SIG-M5 (cell line): Measurements from ENCODE around the gene ZFYVE19.
A peak's percentile ranks its signal among the peaks of the same experiment; 100 is the strongest.

Experiments used
- DNase-seq: peaks from one replicate; lab custom pipeline; 2025; lab: John Stamatoyannopoulos, UW

ZFYVE19 gene, protein sequence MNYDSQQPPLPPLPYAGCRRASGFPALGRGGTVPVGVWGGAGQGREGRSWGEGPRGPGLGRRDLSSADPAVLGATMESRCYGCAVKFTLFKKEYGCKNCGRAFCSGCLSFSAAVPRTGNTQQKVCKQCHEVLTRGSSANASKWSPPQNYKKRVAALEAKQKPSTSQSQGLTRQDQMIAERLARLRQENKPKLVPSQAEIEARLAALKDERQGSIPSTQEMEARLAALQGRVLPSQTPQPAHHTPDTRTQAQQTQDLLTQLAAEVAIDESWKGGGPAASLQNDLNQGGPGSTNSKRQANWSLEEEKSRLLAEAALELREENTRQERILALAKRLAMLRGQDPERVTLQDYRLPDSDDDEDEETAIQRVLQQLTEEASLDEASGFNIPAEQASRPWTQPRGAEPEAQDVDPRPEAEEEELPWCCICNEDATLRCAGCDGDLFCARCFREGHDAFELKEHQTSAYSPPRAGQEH

DNA sequence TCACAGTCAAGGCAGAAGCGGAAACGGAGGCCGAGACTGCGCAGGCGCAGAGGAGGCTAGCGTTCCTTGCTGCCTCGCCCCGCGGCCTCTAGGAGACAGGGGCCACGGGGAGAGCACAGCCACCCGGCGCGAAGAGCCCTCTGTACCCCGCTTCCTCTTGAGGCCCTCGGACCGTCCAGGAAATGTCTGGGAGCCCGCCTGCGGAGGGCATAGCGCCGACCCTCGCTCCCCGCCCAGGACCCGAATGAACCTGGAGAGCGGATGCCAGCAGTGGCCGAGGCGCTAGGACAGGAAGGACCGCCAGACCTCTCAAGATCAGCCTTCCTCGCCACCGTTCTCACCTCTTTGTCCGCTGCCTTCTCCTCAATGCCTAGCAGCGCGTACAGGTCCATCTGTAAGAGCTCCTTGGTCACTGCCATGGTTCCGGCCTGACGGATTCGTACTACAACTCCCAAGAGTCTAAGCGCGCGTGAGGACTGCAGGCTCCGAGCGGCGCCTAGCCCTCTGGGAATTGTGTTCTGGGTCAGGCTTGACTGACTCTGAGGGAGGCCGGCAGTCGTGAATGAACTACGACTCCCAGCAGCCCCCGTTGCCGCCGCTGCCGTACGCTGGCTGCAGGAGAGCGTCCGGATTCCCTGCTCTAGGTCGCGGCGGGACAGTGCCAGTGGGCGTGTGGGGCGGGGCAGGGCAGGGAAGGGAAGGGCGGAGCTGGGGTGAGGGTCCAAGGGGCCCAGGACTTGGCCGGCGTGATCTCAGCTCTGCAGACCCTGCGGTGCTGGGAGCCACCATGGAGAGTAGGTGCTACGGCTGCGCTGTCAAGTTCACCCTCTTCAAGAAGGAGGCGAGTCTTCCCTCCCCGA, at the start of gene ZFYVE19, which contains the start of gene DNAJC17:
Gene ZFYVE19 (plus strand): TSS at position 62 of the 860 bp plus-strand sequence. CDS start 501 bp downstream, at position 563.
Gene DNAJC17 (minus strand): TSS at position 446 of the 860 bp plus-strand sequence. CDS start 27 bp downstream, at position 419.
- DNase-seq, result peak; percentile 89

DNA sequence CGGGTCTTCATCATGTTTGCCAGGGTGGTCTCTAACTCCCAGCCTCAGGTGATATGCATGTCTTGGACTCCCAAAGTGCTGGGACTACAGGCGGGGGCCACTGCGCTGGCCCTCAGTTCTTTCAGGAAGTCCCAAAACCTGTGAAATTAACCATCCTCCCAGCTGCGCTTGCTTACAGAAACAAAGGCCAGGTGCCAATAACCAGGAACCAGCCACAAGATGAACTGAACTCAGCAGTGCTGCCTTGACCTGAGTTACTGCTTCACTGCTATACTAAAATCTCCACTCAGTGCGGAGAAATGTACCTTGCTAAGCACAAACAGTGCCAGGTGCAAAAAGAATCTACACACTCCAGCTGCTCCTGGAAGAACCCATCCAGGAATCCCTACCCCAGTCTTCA, 46.9 kb upstream of the ZFYVE19 start:
- DNase-seq, result no peak

DNA sequence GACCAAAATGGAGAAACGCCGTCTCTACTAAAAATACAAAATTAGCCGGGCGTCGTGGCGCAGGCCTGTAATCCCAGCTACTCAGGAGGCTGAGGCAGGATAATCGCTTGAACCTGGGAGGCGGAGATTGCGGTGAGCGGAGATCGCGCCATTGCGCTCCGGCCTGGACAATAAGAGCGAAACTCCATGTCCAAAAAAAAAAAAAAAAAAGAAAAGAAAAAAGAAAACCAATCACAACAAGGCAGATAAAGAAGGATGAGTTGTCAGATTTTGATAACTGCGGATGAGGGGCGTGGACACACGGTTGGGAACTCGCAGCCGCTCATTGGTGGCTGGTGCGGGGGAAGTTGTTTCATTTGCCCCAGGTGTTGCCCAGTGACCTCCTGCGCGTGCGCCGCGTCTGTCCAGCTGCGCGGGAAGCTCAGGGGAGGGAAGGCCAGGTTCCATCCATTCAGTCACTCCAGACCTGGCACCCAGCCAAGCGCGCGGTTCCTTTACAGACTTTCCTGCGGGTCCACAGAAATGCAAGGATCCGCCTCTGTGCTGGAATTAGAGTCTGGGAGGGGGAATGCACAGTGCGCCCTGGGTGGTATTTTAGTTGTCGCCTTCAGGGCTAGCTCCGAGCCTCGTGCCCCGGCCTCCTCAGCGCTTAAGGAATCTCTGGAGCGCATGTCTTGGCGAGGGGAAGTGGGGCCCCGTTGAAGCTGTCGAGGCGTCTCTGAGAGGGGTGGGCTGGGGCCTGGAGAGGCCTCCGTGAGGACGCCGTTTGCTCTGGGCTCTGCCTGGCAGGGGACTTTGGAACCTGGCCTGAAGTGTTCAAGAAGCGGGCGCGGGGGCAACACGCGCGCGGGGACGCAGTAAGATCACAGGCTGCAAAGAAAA, 43.7 kb upstream of the ZFYVE19 start:
- DNase-seq, result no peak

DNA sequence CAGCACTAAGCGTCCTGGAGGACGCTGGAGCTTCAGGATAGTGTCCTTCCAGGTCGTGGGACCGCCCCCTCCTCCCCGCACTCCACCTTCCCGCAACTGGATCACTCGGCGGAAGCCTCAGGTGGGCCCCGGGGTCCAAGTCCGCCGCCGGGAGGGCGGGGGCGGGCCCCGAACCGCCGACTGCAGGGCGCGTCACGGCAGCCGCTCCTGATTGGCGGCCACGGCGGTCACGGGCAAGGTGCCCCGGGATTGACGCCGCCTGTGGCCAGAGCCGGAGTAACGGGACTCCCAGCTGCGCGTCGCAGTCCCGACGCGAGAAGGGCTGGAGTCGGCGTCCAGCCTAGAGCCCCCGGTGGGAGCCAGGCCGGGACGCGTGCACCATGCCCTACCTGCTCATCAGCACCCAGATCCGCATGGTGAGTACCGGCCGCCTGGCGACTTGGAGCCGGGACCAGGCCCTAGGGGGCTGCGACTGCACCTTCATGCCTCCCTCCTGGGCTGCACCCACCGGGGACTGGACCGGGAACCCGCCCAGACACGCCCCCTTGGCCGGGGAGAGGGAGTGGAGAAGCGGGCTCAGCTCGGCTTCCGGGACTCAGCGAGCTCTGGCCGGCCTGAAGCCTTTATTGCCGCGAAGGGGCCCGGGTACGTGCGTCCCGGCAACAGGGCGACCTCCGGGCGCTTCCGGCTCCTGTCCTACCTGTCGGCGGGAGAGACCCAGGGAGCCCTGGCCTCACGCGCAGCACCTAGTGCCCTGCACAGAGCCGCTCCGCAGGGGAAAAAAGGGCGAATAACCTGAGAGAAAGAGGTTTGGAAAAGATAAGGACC, 42.9 kb upstream of the ZFYVE19 start, which contains the start of gene GCHFR:
Gene GCHFR (plus strand): TSS at position 268 of the 828 bp plus-strand sequence. CDS start 113 bp downstream, at position 381.
- DNase-seq, result no peak

DNA sequence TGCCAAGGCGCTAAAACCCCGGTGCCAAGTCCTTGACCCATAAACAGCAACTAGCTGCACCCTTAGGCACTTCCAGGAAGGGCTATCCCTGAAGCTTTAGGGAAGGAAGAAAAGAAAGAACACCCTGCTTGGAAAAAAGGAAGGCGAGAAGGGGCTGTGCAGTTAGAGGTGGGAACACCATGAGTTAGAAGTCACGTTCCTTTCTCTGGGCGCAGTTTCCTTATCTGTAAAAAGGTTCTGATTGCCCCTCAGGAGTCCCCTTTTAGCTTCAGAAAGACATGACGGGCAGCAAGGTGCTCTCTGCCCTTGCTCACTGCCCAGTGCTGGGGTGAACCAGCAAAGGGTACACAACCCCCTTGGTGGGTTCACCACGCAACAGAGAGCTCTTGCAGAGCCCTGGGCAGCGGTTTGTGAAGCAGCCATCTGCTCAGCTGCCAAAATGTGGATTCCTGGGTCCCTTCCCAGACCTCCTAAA, 42.2 kb upstream of the ZFYVE19 start:
- no peak for DNase-seq

DNA sequence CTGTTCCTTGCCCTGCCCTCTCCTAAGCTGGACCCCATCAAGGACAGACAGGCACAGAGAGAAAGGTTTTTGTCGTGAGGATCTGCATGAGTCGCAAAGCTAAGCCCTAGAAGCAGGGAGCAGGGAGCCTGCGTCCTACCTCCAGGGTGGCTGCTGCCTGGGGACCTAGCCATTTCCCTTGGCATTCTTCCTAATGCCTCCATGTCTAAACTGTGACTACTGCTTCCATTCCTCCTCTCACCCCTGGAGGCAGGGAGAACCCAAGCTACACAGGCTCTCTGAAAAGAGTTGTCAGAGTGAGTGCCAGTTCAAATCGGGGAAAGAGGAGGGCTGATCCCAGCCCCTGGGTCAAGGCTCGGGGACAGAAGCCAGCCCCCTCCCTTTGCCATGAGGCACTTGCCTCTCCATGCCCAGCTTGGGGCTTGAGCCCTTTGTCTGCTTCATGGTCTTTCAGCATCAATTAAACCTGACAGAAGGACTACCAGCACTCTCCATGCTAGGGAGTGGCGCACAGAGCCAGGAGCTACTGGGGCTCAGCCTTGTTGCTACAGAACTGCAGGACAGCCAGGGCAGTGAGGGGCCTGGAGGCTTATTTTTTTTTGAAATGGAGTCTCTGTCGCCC, 40.6 kb upstream of the ZFYVE19 start:
- DNase-seq, result no peak

DNA sequence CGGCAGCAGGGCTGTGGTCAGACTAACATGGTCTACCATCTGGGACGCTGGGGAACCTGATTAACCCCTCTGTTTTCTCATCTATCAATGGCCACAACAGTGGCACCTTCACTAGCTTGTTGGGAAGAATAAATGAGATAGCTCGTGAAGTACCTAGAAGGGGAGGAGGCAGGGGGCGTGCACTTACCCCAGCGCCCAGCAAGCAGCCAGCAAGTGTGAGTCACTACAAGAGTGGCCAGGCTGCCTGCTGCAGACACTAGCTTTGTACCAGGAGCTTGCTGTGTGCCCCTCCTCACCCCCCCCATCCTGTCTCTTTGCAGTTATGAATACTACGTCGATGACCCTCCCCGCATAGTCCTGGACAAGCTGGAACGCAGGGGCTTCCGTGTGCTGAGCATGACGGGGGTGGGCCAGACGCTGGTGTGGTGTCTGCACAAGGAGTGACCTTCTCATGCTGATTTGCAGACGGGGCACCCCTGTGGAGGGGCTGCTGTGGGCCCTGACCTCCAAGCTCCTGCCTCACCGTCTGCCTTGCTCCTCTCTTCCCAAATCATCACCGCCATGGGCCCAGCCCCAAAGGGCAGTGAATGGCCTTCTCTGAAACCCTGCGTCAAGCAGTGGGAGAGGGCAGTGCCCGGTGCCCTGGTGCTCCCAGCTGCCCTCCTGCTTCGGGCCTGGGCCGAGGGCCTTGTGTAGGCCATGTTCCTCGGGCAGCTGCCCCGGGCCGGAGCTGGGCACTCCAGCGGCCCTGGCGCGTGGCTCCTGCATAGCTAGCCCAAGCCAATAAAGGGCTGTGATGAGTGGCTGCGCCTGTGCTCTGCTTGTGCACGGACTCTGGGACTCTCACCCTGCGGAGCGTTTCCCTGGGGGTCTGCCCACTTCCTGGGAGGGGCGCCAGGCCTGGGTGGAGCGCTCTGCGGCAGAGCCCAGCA, 39.7 kb upstream of the ZFYVE19 start:
- no peak for DNase-seq

DNA sequence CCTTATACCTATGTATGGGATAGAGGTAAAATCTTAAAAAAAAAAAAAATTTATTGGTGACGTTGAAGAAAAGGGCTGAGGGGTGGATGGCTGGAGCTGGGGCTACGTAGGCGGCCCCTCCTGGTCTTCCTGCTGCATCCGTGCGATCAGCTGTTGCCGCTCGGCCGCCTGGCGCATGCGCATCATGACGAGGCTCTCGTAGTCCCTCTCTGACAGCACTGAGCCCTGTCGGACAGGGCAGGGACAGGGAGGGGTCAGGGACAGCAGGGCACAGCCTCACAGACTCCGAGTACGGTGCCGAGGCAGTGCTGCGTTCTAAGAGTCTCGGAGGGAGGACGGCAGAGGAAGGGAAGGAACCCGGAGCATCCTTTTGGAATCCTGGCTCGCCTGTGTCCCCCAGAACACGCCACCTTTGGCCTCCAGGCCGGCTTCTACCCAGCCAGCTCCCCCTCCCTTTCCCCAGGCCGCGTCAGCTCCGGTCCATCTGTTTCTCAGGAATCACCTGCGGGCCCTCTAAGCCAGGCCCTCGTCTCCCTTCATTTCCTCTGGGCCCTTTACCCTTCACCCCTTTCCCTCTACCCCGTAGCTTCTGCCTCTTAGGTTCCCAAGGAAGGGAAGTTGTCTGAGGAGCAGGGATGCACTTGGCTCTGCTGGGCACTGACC, 38.9 kb upstream of the ZFYVE19 start:
- no peak for DNase-seq

DNA sequence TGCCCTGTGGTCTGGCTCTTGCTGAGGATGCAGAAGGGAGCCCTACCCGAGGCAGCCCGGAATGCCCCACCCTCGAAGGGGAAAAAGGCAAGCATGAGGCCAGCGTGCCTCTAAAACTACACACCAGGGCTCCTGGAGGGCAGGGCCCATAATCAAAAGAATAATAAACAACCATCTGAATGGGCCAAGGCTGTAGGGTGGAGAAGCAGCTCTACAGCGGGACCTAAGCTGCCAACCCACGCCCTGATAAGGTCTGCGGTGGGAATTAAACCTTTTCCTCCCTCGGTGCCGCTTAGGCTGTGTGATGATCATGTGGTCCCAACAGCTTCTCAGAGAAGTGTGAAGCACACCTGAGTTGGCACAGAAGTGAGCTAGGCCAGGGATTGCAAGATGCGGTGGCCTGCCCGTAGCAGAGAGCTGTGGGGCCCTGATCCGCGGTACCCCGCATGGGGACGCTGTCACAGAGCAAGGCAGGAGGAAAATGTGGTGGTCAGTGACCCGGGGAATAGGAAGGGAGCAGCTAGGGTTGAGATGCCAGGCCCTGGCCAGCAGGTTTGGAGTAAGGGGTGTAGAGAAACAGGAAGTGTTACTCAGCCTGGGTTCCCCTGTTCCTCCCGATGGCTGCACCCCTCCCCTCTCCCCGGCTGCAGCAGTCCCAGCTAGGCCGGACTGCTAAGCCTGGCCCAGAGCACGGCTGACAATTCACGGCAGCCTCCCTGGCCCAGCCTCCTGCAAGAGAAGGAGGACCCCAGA, 38.2 kb upstream of the ZFYVE19 start:
- no peak for DNase-seq

DNA sequence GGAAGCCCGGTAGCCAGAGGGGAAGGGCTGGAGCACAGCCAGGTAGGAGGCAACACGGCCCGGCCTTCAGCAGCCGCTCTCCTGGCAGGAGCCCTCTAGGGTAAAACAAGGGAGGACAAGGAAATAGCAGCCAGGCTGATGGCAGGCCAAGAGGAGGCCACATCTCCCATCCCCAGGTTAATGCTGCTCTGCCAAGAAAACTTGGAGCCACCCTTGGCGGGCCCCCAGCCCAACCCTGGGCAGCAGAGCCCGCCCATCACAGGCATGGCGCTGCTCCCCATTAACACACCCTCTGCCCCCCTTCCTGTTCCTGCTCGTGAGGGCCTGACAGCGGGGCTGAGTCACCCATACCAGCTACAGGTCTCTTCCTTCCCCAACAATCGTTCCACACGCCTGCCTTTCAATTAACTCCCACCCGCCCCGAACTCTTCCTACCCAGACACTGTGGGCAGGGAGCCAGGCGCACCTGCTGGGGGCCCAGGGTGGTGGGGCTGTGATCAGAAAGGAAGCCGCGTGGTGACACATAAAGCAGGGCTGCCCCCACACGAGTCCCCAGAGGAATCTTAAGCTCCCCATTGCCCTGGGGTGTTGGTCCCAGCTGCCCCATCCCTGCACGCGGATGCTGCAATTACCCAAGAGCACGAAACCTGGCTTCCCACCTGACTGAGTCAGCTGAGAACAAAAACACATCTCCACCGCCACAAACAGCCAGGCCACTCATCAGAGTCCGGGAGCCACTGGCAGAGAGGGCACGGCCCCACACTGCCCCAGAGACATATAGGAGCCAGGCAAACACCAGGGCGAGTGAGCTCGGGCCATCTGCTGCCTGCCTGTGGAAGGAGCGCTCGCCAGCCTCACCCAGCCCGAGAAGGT, 37.4 kb upstream of the ZFYVE19 start, which contains the start of gene C15orf62:
Gene C15orf62 (plus strand): TSS at position 707 of the 873 bp plus-strand sequence. CDS start 516 bp downstream, outside the sequence.
- DNase-seq, result no peak

DNA sequence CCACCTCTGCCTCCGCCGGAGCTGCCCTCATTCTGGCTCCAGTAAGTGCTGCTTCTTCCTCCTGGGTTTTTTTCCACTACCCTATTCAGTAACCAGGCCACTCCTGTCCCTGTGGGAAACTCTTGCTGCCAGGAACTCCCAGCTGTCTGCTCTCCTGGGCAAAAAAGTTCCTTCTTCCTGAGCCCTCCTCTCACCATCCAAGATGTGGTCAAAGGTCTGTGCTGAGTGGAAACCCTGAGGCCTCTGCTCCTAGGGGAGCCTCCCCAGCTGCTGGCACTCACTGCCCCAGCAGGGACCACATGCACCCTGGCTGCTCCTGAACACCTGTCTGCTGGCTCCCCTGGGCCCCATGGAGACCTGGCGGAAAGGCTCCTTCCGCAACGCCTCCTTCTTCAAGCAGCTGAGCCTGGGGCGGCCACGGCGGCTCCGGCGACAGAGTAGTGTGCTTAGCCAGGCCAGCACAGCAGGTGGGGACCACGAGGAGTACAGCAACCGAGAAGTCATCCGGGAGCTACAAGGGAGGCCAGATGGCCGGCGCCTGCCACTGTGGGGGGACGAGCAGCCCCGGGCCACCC, 36.7 kb upstream of the ZFYVE19 start:
- DNase-seq, result no peak

DNA sequence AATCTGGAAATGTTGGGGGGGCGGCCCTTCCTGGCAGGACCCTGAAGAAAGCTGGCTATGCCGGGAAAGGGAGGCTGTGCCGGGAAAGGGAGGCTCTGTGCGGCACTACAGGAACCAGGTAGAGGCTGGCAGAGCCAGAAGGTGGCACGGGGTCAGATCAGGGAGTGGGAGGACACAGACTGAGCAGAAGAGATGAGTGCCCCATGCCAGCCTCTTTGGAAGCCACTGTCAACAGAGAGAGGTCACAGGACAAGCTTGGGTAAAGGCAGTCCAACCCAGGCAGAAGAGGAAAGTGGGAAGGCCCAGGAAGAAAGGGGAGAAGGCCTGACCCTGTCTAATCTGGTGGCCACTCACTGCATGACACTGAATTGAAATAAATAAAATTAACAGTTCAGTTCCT, 35.6 kb upstream of the ZFYVE19 start:
- DNase-seq, result no peak

DNA sequence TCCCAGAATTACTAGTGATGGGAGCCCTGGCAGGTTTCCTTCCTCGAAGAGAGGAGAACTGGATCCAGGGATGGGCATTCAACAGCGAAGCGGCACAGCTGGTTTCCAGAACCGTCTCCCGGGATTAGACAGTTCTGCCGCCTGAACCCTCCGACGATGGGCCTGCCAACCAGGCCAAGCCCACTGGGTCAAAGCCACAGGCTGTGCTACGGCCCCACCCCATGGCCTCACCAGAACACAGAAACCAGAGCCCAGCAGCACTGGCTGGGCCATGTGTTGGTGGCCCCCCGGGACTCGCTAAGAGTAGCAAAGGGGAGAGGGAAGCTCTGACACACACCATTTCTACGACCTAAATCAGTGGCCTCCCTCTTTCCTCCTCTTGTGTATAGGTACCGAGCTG, 34.9 kb upstream of the ZFYVE19 start:
- no peak for DNase-seq

DNA sequence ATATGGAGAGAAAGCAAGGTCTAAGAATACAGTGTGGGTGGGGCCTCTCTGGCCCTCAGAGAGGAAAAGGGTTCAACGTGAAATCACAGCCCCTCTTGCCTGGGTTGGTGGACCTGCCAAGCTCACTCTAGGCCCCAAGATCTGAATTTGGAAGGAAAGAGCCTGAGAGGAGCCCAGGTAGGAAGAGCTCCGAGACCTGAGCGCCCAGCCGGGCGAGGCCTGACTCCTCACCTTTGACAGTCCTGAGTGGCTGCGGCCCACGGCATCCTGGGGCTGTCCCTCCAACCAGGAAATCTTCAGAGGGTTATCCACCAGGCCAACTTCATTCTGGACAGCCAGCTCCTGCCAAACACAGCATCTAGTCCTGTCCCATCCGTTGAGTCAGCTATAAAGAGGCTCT, 33.4 kb upstream of the ZFYVE19 start:
- no peak for DNase-seq

DNA sequence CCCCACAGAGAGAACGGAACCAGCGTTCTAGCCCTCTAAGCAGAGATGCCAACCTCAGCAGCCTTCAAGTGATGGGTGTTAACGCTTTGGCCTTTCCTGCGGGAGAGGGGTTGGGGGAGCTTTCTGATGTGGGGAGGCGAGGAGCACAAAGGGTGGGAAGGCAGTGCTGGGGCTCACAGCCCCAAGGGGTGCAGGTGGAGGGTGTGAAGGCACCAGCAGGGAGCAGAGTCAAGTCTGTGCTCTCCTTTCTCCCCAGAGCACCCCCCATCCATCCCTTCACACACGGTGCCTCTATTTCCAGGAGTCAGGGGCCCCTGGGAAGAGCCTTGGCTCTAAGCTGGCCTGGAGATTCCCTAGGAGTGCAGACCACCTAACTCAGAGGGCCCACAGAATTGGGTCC, 33.0 kb upstream of the ZFYVE19 start:
- no peak for DNase-seq

DNA sequence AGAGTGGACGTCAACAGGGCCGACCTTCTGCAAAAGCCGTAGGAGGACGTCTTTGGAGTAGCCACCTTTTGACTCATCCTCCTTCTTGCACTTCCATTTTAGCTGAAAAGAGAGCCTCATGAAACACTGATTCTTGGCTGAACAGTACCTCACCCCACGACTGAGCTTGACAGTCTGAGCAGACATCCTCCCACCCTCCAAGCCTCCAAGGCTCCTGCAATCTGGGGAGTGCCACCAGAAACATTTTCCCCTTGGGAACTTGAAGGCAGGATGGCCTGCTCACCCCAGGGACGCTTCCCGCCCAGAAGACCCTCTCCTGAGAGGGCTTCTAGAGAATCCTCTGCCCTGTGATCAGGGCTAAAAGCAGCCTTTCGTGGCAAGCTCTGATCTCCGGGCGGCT, 31.9 kb upstream of the ZFYVE19 start:
- no peak for DNase-seq
